GM19035 (cell line): ENCODE measurements around the gene SP3.

ENCODE experiments used
- ATAC-seq: cut with Tn5 transposase; IDR thresholded peaks from one replicate; pipeline ENCODE4 v1.9.1; 2021; ENCODE audit not compliant: unreplicated experiment

SP3 gene

DNA sequence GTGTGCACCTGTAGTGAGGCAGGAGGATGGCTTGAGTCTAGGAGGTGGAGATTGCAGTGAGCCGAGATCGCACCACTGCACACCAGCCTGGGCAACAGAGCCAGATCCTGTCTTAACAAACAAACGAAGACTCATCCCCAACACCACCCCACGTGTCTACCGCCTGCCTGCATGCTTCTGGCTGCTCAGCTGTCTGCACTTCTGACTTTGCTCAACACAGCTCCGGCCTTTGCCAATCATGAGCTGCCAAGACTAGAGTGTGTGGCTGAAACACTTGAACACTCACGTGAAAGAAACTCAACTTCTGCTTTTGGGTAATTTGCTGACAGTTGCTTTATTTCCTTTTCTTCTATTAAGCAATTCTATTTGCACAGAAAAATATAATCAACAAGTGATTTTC is 32.1 kb upstream of the SP3 start:
- peak; percentile 89 for ATAC-seq

DNA sequence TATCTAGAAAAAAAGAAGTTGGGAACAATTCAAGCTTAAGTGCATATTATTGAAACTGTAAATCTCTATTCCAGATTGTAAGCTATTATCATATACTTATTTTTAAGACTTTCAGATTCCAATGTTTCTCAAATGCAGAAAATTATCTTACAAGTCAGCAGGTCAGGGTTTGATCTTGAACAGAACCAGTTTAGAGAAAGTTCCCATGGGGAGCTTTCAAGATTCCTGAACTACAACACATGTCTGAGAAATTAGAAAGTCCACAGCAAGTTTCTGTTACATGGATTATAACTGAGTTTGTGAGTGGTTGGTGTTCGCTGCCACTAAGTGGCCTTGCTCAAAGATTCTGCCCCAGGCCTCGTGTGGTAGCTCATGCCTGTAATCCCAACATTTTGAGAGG is 31.6 kb upstream of the SP3 start:
- no peak for ATAC-seq

DNA sequence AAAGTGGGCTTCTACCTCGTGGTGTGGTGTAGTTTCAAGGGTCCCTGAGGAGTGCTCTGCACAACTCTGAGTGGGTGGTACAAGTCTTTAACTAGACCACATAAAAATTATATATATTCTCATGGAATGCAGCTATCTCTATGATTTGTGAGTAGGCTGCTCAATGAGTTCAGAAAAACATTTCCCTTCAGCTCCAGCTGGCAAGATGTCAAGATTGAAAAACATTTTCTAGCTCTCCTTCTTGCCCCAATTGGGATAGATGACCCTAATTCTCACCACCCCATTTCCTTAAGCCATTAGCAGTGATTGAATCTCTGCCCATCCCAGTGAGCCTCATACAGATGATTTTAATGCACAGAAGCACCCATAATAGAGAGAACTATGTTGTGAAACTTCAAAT is 28.3 kb upstream of the SP3 start:
- no peak for ATAC-seq

DNA sequence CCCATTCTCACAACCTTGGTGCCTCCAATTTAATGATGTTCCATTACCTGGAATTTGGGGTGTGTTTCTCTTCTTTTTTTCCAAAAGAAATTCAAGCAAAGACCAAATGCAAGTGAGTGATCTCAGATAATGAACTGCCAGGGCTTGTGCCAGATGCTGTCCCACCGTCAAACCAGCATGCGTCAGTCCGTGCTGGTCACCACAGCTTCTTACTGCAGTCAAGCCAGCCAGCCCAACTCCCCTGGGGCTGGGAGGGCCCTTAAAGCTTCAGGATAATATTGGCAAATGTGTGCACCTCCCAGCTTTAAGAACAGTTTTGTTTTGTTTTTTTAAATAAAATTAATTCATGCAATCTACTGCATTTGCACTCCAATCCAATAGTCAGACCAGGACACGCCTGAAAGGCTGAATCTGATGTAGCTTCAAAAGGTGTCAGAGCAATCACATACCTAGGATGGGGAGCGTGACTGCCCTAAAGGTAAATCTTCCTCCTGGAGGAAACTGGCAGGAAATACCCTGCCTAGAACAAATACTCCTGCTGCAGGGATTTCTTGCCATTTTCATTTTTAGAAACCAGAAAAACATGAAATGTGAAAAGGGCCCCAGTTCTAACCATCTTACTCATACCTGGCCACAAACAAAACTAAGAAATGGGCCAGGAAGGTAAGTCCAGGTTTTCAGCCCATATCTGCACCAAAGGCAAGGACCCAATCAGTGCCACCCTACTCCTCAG is 26.8 kb upstream of the SP3 start:
- no peak for ATAC-seq

GRCh38 chr2:173990970-173991819 is 26.0 kb upstream of the SP3 start:
- peak; percentile 83 for ATAC-seq

DNA sequence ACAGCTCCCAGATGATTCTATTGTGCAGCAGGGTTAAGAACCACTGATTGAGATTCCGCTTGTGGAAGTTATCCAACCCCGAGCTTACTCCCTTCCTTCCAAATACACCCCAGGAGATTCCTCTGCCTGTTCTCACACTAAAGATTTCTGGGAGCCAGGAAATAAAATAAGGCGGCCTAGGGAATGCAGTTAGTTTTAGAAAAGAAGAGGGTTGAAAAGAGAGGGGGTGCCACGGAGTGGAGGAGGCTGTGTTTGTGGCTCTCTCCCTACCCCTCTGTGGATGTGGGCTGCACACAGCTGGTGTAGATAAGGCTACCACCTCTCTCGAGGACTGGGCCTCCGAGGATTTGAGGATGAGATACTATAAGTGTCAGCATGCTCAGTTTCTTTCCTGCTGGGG is 25.1 kb upstream of the SP3 start:
- no peak for ATAC-seq

DNA sequence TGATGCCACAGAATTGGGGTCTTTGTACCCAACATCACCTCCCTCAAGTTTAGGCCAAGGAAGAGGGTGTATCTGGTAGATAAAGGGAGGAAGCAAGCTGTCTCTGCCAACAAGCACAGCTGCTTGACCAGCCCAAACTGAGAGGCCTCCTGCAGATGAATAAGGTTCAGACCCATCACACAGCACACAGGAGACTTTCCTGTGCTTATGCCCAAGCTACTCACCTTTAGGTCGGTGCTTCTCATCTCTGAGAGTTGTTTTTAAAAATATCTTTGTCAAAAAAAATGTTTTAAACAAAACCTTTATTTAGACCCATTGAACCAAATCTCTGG is 24.7 kb upstream of the SP3 start:
- ATAC-seq: no peak

DNA sequence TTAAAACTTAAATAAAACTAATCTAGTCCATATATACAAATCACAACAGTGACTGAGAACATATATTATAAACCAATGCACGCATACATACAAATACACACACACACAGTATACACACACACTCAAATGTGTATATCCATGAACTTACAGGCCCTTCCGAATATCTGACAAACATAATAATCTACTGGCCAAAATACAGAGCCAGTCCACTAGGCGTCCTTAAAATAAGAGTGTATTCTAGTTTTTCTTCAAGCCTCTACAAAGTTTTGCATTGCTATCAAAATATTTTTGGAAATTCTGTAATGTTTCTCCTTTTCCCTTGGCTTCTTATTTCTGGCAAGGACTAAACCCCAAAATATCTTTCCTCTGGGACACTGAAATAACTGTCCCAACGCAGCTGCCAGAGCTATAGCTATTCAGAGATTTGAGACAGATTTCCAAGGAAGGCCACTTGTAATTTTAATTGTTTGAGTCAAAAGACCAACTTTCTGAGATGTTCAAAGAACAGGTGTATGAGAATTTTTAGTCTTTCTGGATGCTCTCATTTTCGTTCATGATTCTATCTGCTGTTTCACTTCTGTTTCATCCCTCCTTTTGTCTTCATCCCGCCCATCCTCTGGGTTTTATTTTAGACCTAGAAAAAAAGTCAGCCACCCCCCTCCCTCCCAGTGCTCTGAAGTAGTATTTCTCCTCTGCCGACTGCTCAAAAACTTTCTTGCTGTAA is 24.1 kb upstream of the SP3 start:
- no peak for ATAC-seq

DNA sequence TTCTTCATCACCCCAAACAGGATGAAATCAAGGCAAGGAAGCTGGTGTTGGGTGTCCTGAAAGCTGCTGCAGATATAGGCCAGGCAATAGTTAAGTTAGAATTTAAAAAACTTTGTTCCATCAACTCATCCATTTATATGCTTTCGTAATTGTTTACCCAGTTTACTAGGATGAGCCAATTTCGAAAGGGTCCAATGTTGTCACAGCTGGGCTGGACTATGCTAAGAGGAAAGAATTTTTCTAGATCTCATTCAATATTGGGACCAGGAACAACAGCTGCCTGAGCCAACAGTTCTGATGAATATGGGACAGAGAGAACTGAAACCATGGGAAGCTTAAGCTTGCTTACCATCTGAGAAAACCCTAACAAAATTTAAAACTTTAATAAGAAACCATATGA is 21.6 kb upstream of the SP3 start:
- no peak for ATAC-seq

GRCh38 chr2:173985605-173985992 is 20.4 kb upstream of the SP3 start:
- ATAC-seq: no peak

- ATAC-seq: no peak
These were observed 19.9 kb upstream of the SP3 start for GRCh38 chr2:173984866-173985604.

- ATAC-seq: no peak
These were observed 18.3 kb upstream of the SP3 start for GRCh38 chr2:173983391-173983871.

DNA sequence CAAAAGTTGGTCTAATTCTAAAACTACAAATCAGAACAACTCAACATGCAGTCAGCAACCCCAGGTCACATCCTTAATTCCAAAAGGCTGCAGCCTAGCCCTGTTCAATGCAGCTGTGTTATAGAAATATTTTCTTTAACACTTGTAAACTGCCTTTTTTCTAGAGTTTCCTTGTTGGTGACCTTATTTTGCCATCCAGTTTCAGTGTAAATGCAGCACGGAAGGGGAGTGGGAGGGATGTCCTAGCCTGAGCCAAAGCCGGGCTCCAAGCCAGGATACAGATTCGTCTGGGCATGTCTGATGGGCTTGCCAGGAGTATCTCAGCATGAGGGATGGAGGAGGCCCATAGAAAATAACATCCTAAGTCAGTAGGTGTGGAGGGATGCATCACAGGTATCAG is 17.7 kb upstream of the SP3 start:
- no peak for ATAC-seq

DNA sequence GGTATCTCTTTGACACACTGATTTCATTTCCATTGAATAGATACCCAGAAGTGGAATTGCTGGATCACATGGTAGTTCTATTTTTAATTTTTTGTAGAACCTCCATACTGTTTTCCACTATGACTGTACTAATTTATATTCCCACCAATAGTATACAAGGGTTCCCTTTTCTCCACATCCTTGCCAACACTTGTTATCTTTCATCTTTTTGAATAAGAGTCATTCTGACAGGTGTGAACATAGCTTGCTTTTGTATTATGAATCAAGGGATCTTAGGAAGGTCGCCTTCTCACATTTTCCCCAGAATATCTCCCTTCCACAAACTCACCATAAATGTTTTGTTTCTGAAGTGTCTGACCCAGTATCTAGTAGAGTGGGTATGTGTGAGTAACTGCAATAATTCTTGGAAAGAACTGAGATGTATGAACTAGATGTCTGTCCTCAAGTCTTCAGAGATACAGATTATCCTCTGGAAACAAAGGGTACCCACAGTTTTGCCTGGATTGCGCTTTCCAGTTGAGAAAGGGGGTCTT is 17.1 kb upstream of the SP3 start:
- no peak for ATAC-seq

- ATAC-seq: no peak
These were observed 16.3 kb upstream of the SP3 start for GRCh38 chr2:173981520-173981919.

- no peak for ATAC-seq
These were observed 14.7 kb upstream of the SP3 start for GRCh38 chr2:173979751-173980351.

- no peak for ATAC-seq
These were observed 13.3 kb upstream of the SP3 start for GRCh38 chr2:173978447-173978846.

DNA sequence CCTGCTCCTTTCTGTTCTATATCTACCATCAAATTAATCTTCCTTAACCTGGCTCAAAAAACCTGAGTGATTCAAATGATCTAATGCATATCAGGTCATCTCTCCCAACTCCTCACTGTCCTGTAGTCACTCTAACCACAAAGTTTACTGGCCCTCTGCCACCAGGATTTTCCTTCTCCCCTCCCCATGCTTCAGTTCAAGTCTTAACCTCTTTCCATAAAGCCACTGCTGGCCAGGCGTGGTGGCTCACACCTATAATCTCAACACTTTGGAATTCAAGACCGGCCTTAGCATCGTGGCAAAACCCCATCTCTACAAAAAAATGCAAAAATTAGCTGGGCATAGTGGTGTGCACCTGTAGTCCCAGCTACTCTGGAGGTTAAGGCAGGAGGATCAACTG is 7.5 kb upstream of the SP3 start:
- ATAC-seq: no peak

GRCh38 chr2:173972165-173972564 is 7.0 kb upstream of the SP3 start:
- no peak for ATAC-seq

- no peak for ATAC-seq
These were observed 5.3 kb upstream of the SP3 start for GRCh38 chr2:173970516-173970924.
